Stomach (tissue), 9 donors: ENCODE results near the gene TAS2R7. TPM values are rescaled to one million over a fixed set of nuclear protein-coding genes. Genes with fewer than 3 reads are reported as not detected.

Experiments
- DNase-seq, 2 donors: peaks; one replicate each; pipeline versions ENCODE4 v3.0.0 to v3.0.0-alpha.2; 2013 to 2019
- H3K27ac ChIP-seq, 5 donors: fragments of 200-600 bp in 4 of 5; sonication (generic) in 4 of 5; one replicate each; pipeline ENCODE4 v1.5.1; 2013 to 2019; ENCODE audit warnings: mild to moderate bottlenecking in 1 of 5, moderate library complexity in 1 of 5
- H3K27me3 ChIP-seq, 3 donors: fragments of 200-600 bp; sonication (generic); one replicate each; pipeline ENCODE4 v1.5.1; 2017 to 2019; ENCODE audit warnings: mixed run types in 1 of 3
- H3K36me3 ChIP-seq, 4 donors: fragments of 200-600 bp; sonication (generic); 1 replicate in 3 of 4; 2 replicates in 1 of 4; pipeline ENCODE4 v1.5.1; 2016 to 2019
- H3K4me1 ChIP-seq, 4 donors: fragments of 200-600 bp; sonication (generic); one replicate each; pipeline ENCODE4 v1.5.1; 2016 to 2019
- H3K4me3 ChIP-seq, 4 donors: fragments of 200-600 bp; sonication (generic) in 3 of 4; one replicate each; pipeline ENCODE4 v1.5.1; 2016 to 2019; ENCODE audit warnings: mild to moderate bottlenecking in 1 of 4
- H3K9me3 ChIP-seq, 4 donors: fragments of 200-600 bp; sonication (generic); one replicate each; pipeline ENCODE4 v1.5.1; 2016 to 2019
- EP300 ChIP-seq: sonication (generic); formaldehyde crosslinking; IDR thresholded peaks from one replicate; pipeline ENCODE4 v1.6.1; 2017; ENCODE audit warnings: antibody characterized with exemption
- POLR2A ChIP-seq, 4 donors: fragments of 450-650 bp; IDR thresholded peaks; one replicate each; pipeline ENCODE4 v1.6.1; 2016; ENCODE audit warnings: antibody characterized with exemption in 4 of 4, control low read depth in 2 of 4, mild to moderate bottlenecking in 1 of 4, moderate library complexity in 1 of 4
- POLR2AphosphoS5 ChIP-seq, 3 donors: sonication (generic); formaldehyde crosslinking; IDR thresholded peaks; one replicate each; pipeline ENCODE4 v1.6.1; 2016; ENCODE audit warnings: antibody characterized with exemption in 3 of 3
- WGBS, 5 donors: extraction: QIAGEN DNeasy Blood & Tissue Kit in 3 of 5; methylation state at CpG; one replicate each; pipeline versions ENCODE4 v1.1.5 to v1.1.7; 2013 to 2018; 5-methylcytosine and 5-hydroxymethylcytosine counted together
- intact Hi-C: fragments of 100-400 bp; cut with DNase I; formaldehyde crosslinking; loops from one replicate; pipeline ENCODE4 v1.15.1; 2023; ENCODE audit warnings: low total_unique reads
- polyA plus RNA-seq, 3 donors: library from polyadenylated mRNA; stranded (reverse); fragments of 200-250 nt; gene quantifications; one replicate each; pipeline ENCODE4 v1.2.3, GENCODE V29; 2013
- total RNA-seq, 5 donors: library from RNA; depleted of rRNA; stranded (reverse); fragments of >200 nt; gene quantifications; one replicate each; pipeline versions ENCODE4 v1.1.0 to v1.2.3, GENCODE V29; 2014 to 2016
- TF ChIP-seq, protein P1 (sequence below), 7 experiments: fragments of 450-650 bp in 4 of 7; fragments of 200-600 bp in 3 of 7; sonication (generic) in 3 of 7; IDR thresholded peaks; one replicate each; pipeline ENCODE4 v1.5.1; 2016 to 2019; ENCODE audit warnings: antibody characterized with exemption in 7 of 7, control low read depth in 2 of 7, mild to moderate bottlenecking in 1 of 7
- donor health status: healthy with polysubstance abuse.
- donor health status: Bipolar disorder and iron deficiency.
- donor health status: healthy.

The TAS2R7 gene
- total and polyA plus RNA-seq, 8 donors, result not detected

DNA sequence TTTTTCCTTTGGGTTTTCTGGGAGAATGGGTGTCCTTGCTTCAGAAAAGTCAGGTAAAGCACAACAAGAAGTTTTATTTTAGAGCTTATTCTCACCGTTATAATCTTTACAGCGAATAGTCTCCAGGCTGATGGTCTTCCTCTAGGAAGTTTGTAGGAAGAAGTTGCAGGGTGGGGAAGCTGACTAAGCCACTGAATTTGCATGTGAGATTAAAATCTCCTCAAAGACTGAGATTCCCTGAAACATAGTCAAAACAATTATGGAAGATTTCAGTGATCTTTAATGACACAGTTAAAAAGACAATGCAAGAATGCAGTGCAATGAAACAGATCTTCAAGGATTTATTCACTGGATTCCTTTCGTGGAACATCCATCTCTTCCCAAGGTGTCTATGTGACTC lies 22.5 kb upstream of the TAS2R7 start:
- H3K27me3 ChIP-seq, result no peaks in the 10 kb centered on the region

DNA sequence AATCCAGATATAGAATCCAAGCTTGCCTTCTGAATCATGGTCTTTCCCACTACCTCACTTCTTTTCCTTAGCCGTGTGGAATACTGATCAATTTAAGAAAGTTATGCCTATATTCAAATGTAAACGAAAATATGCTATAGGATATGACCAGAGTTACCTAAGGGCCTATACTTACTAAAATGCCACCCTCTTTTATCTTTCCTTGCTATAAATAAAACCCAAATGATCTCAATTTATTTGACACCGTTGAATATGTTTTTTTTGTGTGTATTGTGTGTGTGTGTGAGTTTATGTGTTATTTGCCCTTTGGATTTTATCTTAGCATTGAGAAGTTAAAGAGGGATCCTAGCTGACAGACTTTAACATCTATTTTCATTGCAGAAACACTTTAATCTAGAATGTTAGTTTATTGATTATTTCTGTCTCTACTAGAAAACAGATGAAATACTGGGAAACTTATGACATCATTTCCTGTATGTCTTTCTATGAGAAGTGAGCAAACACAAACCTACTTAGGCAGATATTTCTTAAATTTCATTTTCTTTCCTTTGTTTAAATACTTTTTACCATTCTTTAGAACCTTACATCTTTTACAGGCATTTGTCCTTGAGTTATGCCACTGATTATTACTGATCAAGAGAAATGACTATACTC lies 9.6 kb upstream of the TAS2R7 start:
- H3K9me3 ChIP-seq, result peaks cover 0 to 11% (median 0%) of the 10 kb centered on the region in 4 donors
- no peak overlapping the region for H3K27ac ChIP-seq
- no peak overlapping the region for H3K4me3 ChIP-seq
- H3K36me3 ChIP-seq, result no peaks in the 10 kb centered on the region
- intact Hi-C loops, result no loop called here
- no peak for TF ChIP-seq POLR2A (IDR thresholded peaks at IDR 0.05)
- TF ChIP-seq EP300, result no peak
- TF ChIP-seq, protein P1, sequence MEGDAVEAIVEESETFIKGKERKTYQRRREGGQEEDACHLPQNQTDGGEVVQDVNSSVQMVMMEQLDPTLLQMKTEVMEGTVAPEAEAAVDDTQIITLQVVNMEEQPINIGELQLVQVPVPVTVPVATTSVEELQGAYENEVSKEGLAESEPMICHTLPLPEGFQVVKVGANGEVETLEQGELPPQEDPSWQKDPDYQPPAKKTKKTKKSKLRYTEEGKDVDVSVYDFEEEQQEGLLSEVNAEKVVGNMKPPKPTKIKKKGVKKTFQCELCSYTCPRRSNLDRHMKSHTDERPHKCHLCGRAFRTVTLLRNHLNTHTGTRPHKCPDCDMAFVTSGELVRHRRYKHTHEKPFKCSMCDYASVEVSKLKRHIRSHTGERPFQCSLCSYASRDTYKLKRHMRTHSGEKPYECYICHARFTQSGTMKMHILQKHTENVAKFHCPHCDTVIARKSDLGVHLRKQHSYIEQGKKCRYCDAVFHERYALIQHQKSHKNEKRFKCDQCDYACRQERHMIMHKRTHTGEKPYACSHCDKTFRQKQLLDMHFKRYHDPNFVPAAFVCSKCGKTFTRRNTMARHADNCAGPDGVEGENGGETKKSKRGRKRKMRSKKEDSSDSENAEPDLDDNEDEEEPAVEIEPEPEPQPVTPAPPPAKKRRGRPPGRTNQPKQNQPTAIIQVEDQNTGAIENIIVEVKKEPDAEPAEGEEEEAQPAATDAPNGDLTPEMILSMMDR (IDR thresholded peaks at IDR 0.05), result no peak
- DNase-seq, result no peak
- no peaks in the 10 kb centered on the region for H3K4me1 ChIP-seq
- no peaks in the 10 kb centered on the region for H3K27me3 ChIP-seq
- WGBS, 5 donors, result 72 to 82% (median 79%) methylated on average over 3 of the region's 3 CpGs

More for the DNA sequence above, 22.5 kb upstream of the TAS2R7 start:
- DNase-seq, result no peak
- Histone ChIP-seq H3K4me1 (no peaks in the 10 kb centered on the region), H3K4me3 (no peak overlapping the region), H3K9me3 (no peaks in the 10 kb centered on the region), H3K27ac (no peak overlapping the region), H3K36me3 (no peaks in the 10 kb centered on the region)
- TF ChIP-seq POLR2AphosphoS5 (IDR thresholded peaks at IDR 0.05) (no peak), EP300 (no peak), POLR2A (IDR thresholded peaks at IDR 0.05) (no peak)
- TF ChIP-seq, protein P1 (IDR thresholded peaks at IDR 0.05), result no peak
- intact Hi-C loops, result no loop called here
- 84 to 90% (median 89%) methylated on average over 3 of the region's 3 CpGs for WGBS, 5 donors

DNA sequence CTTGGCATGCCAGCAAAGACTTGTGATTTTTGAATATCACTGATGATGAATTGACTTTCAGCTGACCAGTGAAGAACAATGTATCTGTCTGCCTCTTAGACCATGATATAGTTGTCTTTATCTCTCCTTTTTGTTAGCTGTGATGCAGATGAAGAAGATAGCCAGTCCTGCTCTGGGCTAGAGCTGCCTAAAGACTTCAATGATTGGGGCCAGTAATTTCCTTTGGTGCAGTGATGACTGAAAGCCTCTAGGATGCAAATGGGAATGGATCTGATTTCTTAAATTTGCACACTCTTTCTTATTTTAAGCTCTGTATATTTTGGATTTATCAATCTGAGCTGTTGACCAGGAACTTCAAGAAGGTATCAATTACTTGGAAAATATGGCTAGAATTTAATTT lies 7.6 kb upstream of the TAS2R7 start, which contains the start of gene TAS2R9:
Gene TAS2R9 (minus strand): TSS at position 101 of the 400 bp plus-strand sequence. CDS start 93 bp downstream, at position 8.
- intact Hi-C loops, result no loop called here
- no peak for DNase-seq
- H3K4me1 ChIP-seq, result no peaks in the 10 kb centered on the region
- TF ChIP-seq, protein P1 (IDR thresholded peaks at IDR 0.05), result no peak
- no peak for TF ChIP-seq EP300
- no peak for TF ChIP-seq POLR2AphosphoS5 (IDR thresholded peaks at IDR 0.05)
- TF ChIP-seq POLR2A (IDR thresholded peaks at IDR 0.05), result no peak
- H3K27ac ChIP-seq, result no peak within 1 kb of the TSS
- no peaks in the 10 kb centered on the region for H3K9me3 ChIP-seq
- H3K4me3 ChIP-seq, result no peak within 1 kb of the TSS
- no peaks in the 10 kb centered on the region for H3K36me3 ChIP-seq
- H3K27me3 ChIP-seq, result no peaks in the 10 kb centered on the region

DNA sequence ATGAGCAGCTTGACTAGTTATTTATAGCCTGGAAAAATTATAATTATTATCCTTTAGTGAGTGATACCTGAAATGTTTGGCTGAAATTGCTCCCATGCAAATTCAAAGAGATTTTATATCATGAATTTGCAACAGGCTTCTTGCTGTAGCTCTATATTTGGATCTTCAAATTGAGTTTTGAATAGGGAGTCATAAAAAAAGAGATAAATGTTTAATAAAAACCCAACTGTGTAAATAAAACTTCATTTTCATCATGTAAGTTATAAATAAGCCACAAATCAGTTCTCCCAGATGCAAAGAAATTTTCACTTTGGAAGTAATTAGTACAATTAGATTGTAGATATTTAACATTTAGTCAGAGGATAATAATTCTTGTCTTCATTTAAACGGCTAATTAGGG lies 4.8 kb upstream of the TAS2R7 start, which contains the start of gene TAS2R8:
Gene TAS2R8 (minus strand): TSS at position 101 of the 400 bp plus-strand sequence. CDS start 306 bp downstream, outside the sequence.
- 46 to 78% (median 73%) methylated on average over 1 of the region's 1 CpG for WGBS, 5 donors
- Histone ChIP-seq H3K27ac (no peak within 1 kb of the TSS), H3K4me3 (no peak within 1 kb of the TSS), H3K36me3 (no peaks in the 10 kb centered on the region), H3K4me1 (no peaks in the 10 kb centered on the region), H3K27me3 (no peaks in the 10 kb centered on the region), H3K9me3 (no peaks in the 10 kb centered on the region)
- DNase-seq, result no peak
- intact Hi-C loops, result no loop called here
- no peak for TF ChIP-seq POLR2AphosphoS5 (IDR thresholded peaks at IDR 0.05)
- no peak for TF ChIP-seq EP300
- TF ChIP-seq POLR2A (IDR thresholded peaks at IDR 0.05), result no peak
- TF ChIP-seq, protein P1 (IDR thresholded peaks at IDR 0.05), result no peak
